Panc1 (cell line): ENCODE measurements around the gene RIC1. TPM values are rescaled to one million over a fixed set of nuclear protein-coding genes. Genes with fewer than 3 reads are reported as not detected.

Experiments used
- ATAC-seq: fragments of 200-7000 bp; cut with Tn5 transposase; 2 replicates; pipeline ENCODE4 v1.9.1; 2020; ENCODE audit warnings: mild to moderate bottlenecking, moderate library complexity
- BruUV-seq: library from RNA; stranded (reverse); fragments of 400-500 nt; replicated peaks from 2 replicates; lab custom pipeline; 2021; lab: Mats Ljungman, UMichigan
- CTCF ChIA-PET: fragments of 300-600 bp; sonication (Branson Sonifier 250); formaldehyde crosslinking; loops from one replicate; lab custom pipeline; 2022; ENCODE audit warnings: antibody characterized with exemption; lab: Charles Lee
- POLR2A ChIA-PET: fragments of 300-600 bp; sonication (Branson Sonifier 250); formaldehyde crosslinking; loops from one replicate; lab custom pipeline; 2022; ENCODE audit warnings: antibody characterized with exemption; lab: Charles Lee
- DNase-seq: peaks from one replicate; pipeline ENCODE4 v3.0.0-alpha.2; 2010; ENCODE audit warnings: low read depth, low spot score
- H3K27ac ChIP-seq: 2 replicates; pipeline ENCODE4 v1.5.1; 2011; ENCODE audit warnings: mild to moderate bottlenecking, low read length, inconsistent platforms
- H3K27me3 ChIP-seq: fragments of 200-500 bp; sonication (Bioruptor generic); 2 replicates; pipeline ENCODE4 v1.6.0; 2014; ENCODE audit warnings: low read length, inconsistent platforms; ENCODE audit not compliant: control insufficient read depth, insufficient read depth
- H3K36me3 ChIP-seq: fragments of 200-500 bp; sonication (Bioruptor generic); 2 replicates; pipeline ENCODE4 v1.5.1; 2014; ENCODE audit warnings: inconsistent platforms, mild to moderate bottlenecking, low read length, moderate library complexity; ENCODE audit not compliant: control insufficient read depth, insufficient read depth
- H3K4me1 ChIP-seq: 2 replicates; pipeline ENCODE4 v1.5.1; 2011; ENCODE audit warnings: inconsistent platforms, mild to moderate bottlenecking, low read length, moderate library complexity; ENCODE audit not compliant: control insufficient read depth, insufficient read depth
- H3K4me3 ChIP-seq, 2 experiments: 2 replicates each; pipeline ENCODE4 v1.5.1; 2011 to 2012; ENCODE audit warnings: low read depth in 2 of 2, low read length in 2 of 2, mild to moderate bottlenecking in 2 of 2, inconsistent platforms in 1 of 2, moderate library complexity in 1 of 2
- H3K9me3 ChIP-seq: fragments of 200-500 bp; sonication (Bioruptor generic); 2 replicates; pipeline ENCODE4 v1.5.1; 2014; ENCODE audit warnings: low read depth, mild to moderate bottlenecking, inconsistent platforms, low read length, moderate library complexity; ENCODE audit not compliant: control insufficient read depth, insufficient read depth
- CTCF ChIP-seq: fragments of 450-650 bp; IDR thresholded peaks from 2 replicates; pipeline ENCODE4 v1.5.1; 2017; ENCODE audit warnings: mild to moderate bottlenecking
- POLR2AphosphoS5 ChIP-seq: IDR thresholded peaks from 2 replicates; pipeline ENCODE4 v1.6.1; 2012; ENCODE audit warnings: mild to moderate bottlenecking, low read depth, low read length, moderate library complexity
- REST ChIP-seq, 2 experiments: IDR thresholded peaks; 2 replicates each; pipeline ENCODE4 v1.6.1; 2011 to 2012; ENCODE audit warnings: low read depth in 2 of 2, control low read depth in 1 of 2, low read length in 1 of 2, mild to moderate bottlenecking in 1 of 2, moderate library complexity in 1 of 2; ENCODE audit not compliant: insufficient read depth in 1 of 2
- SIN3A ChIP-seq: IDR thresholded peaks from 2 replicates; pipeline ENCODE4 v1.6.1; 2012; ENCODE audit warnings: low read depth, mild to moderate bottlenecking, low read length, moderate library complexity, borderline replicate concordance; ENCODE audit not compliant: insufficient read depth
- TCF7L2 ChIP-seq: IDR thresholded peaks from 2 replicates; pipeline ENCODE4 v1.6.1; 2011; ENCODE audit warnings: mild to moderate bottlenecking, low read depth, low read length, inconsistent platforms
- in situ Hi-C: cut with HindIII; loops from 2 replicates; pipeline ENCODE4 v1.10.0; 2016; ENCODE audit warnings: low sequenced_read_pairs, low pct_unique_long_range_greater_than_20kb
- intact Hi-C: fragments of 100-400 bp; cut with micrococcal nuclease; formaldehyde crosslinking; loops from one replicate; pipeline ENCODE4 v1.10.0; 2022; ENCODE audit not compliant: unreplicated experiment
- total RNA-seq: library from RNA; stranded (reverse); gene quantifications from one replicate; pipeline ENCODE4 v1.2.1, GENCODE V29; 2021; ENCODE audit not compliant: unreplicated experiment

RIC1 gene
- total RNA-seq, 1 experiment from 2014 or later = 7.0 TPM

GRCh38 chr9:5698810-5699556, 70.1 kb downstream of the RIC1 start:
- H3K9me3 ChIP-seq = no peaks in the 10 kb centered on the region
- in situ Hi-C loops (no loop called here), intact Hi-C loops (no loop called here)
- H3K4me1 ChIP-seq = no peaks in the 10 kb centered on the region
- TF ChIP-seq TCF7L2 (no peak), SIN3A (no peak), POLR2AphosphoS5 (no peak), REST (IDR thresholded peaks at IDR 0.05; ENCODE audit: insufficient read depth in 1 of 2, low read depth in 2 of 2, low read length in 1 of 2) (no peak), CTCF (no peak)
- BruUV-seq = no TSS peak
- ATAC-seq = no peak
- no peak overlapping the region for H3K4me3 ChIP-seq
- no peak overlapping the region for H3K27ac ChIP-seq
- no peak for DNase-seq
- no peaks in the 10 kb centered on the region for H3K36me3 ChIP-seq
- ChIA-PET POLR2A (no interaction called here), CTCF (interaction anchor here (0.6 kb wide), 1 partner anchor 651 kb away, joined by 3 read pairs; no protein-coding TSS in a partner anchor)
- no peaks in the 10 kb centered on the region for H3K27me3 ChIP-seq

- H3K4me3 ChIP-seq = no peak overlapping the region
- ATAC-seq (no peak), DNase-seq (no peak)
- 0 out of 2 replicates have a peak, but pooled peaks cover 5% of the 10 kb centered on the region for H3K9me3 ChIP-seq
- no peaks in the 10 kb centered on the region for H3K27me3 ChIP-seq
- no TSS peak for BruUV-seq
- TF ChIP-seq POLR2AphosphoS5 = no peak
- TF ChIP-seq TCF7L2 = no peak
- no peak for TF ChIP-seq SIN3A
- TF ChIP-seq CTCF = no peak
- TF ChIP-seq REST (IDR thresholded peaks at IDR 0.05; ENCODE audit: insufficient read depth in 1 of 2, low read depth in 2 of 2, low read length in 1 of 2) = no peak
- no peak overlapping the region for H3K27ac ChIP-seq
- no peaks in the 10 kb centered on the region for H3K36me3 ChIP-seq
- in situ Hi-C loops (no loop called here), intact Hi-C loops (no loop called here)
- CTCF ChIA-PET = no interaction called here
- no peaks in the 10 kb centered on the region for H3K4me1 ChIP-seq
- POLR2A ChIA-PET = no interaction called here
Measured at GRCh38 chr9:5708414-5708813, 79.5 kb downstream of the RIC1 start.
